ENCODE data around the gene P2RY2. TPM values are rescaled to one million over a fixed set of nuclear protein-coding genes. Genes with fewer than 3 reads are reported as not detected.

Gene P2RY2
- total and polyA plus RNA-seq, 10 of the 15 experiments (the other 5 are each of a cell fraction or from before 2014, with no cell fraction given), result 0.03 to 0.23 (median 0.17) TPM; not detected in 7

- FAIRE-seq (no peak), DNase-seq (ENCODE audit: low read depth, low spot score) (no peak), ATAC-seq (no peak)
- ChIA-PET RAD21 (ENCODE audit: unreplicated experiment) (no interaction called here), POLR2A (no interaction called here), CTCF (no interaction called here), SMC1A (ENCODE audit: uncharacterized antibody, unreplicated experiment) (interaction anchor here (0.7 kb wide), 1 partner anchor 46 kb away, joined by 3 read pairs; no protein-coding TSS in a partner anchor)
- Histone ChIP-seq H4K20me1 (ENCODE audit: control insufficient read depth, insufficient read depth) (no peaks in the 10 kb centered on the region), H3K9ac (ENCODE audit: control insufficient read depth, insufficient read depth, low read length) (no peak overlapping the region), H3K27ac (ENCODE audit: control insufficient read depth, insufficient read depth) (no peak overlapping the region), H3K36me3 (ENCODE audit: control insufficient read depth in 2 of 2, insufficient read depth in 2 of 2, low read length in 1 of 2) (no peaks in the 10 kb centered on the region), H3K4me3 (no peak overlapping the region), H3K9me3 (replicated peaks; ENCODE audit: control insufficient read depth, insufficient read depth, low read length) (no peaks in the 10 kb centered on the region), H3K4me1 (ENCODE audit: control insufficient read depth, insufficient read depth, low read length) (no peaks in the 10 kb centered on the region), H3K79me2 (ENCODE audit: control insufficient read depth, insufficient read depth, low read length) (no peaks in the 10 kb centered on the region), H3K4me2 (ENCODE audit: control insufficient read depth, insufficient read depth) (no peak overlapping the region), H3K27me3 (replicated peaks in 1 of 2; ENCODE audit: control insufficient read depth in 2 of 2, insufficient read depth in 2 of 2, low read length in 1 of 2) (no peaks in the 10 kb centered on the region), H2AFZ (ENCODE audit: control insufficient read depth, low read depth, low read length) (no peak overlapping the region)
- in situ Hi-C loops (cut with MboI), result no loop called here
- no peak for TF ChIP-seq TCF12 (IDR thresholded peaks at IDR 0.05; ENCODE audit: low read depth, low read length)
- no peak for TF ChIP-seq MYC (IDR thresholded peaks at IDR 0.05; ENCODE audit: insufficient read depth, insufficient read length, insufficient replicate concordance, low read length, severe bottlenecking)
- TF ChIP-seq HSF1 (IDR thresholded peaks at IDR 0.05; ENCODE audit: low read depth, low read length), result no peak
- no peak for TF ChIP-seq BHLHE40 (IDR thresholded peaks at IDR 0.05; ENCODE audit: borderline replicate concordance in 1 of 2, low read depth in 2 of 2, low read length in 1 of 2)
- TF ChIP-seq EZH2 (IDR thresholded peaks at IDR 0.05; ENCODE audit: borderline replicate concordance, control insufficient read depth, low read depth, low read length), result no peak
- no peak for TF ChIP-seq IRF3 (IDR thresholded peaks at IDR 0.05)
- TF ChIP-seq SIX5 (IDR thresholded peaks at IDR 0.05; ENCODE audit: low read depth, low read length, severe bottlenecking), result no peak
- TF ChIP-seq EED (IDR thresholded peaks at IDR 0.05; ENCODE audit: low read depth), result no peak
- no peak for TF ChIP-seq RCOR1 (conservative IDR thresholded peaks at IDR 0.05; ENCODE audit: low read depth, low read length)
- TF ChIP-seq NRF1 (conservative IDR thresholded peaks at IDR 0.05; ENCODE audit: low read depth, low read length), result no peak
- no peak for TF ChIP-seq MEF2A (IDR thresholded peaks at IDR 0.05; ENCODE audit: insufficient read depth, low read depth, low read length)
- no peak for TF ChIP-seq E2F4 (IDR thresholded peaks at IDR 0.05; ENCODE audit: low read depth, low read length)
- 44% methylated on average over 16 of the region's 16 CpGs for WGBS (ENCODE audit: insufficient coverage, insufficient replicate concordance, low lambda C conversion rate, missing lambda C conversion rate)
- no TSS peak for BruUV-seq (replicated peaks)
- intact Hi-C loops (cut with micrococcal nuclease; ENCODE audit: unreplicated experiment), result no loop called here
Observed at GRCh38 chr11:73229896-73230875, 12.1 kb downstream of the P2RY2 start.

Data from GM12878 (cell line).